WTC11 (cell line): ENCODE data around the gene NFATC2. TPM values are rescaled to one million over a fixed set of nuclear protein-coding genes. Genes with fewer than 3 reads are reported as not detected.

Source experiments
- ATAC-seq: fragments of 200-7000 bp; cut with Tn5 transposase; 2 replicates; pipeline ENCODE4 v1.10.0; 2021; ENCODE audit warnings: mild to moderate bottlenecking, moderate library complexity
- CTCF ChIA-PET: fragments of 300-600 bp; sonication (Branson Sonifier 250); formaldehyde crosslinking; loops from one replicate; lab custom pipeline; 2021; ENCODE audit warnings: antibody characterized with exemption; lab: Charles Lee
- POLR2A ChIA-PET: fragments of 350-600 bp; sonication (Branson Sonifier 250); formaldehyde crosslinking; loops from one replicate; lab custom pipeline; 2021; ENCODE audit warnings: antibody characterized with exemption; lab: Charles Lee
- DNase-seq: peaks from one replicate; pipeline ENCODE4 v3.0.0; 2021; ENCODE audit warnings: low spot score
- H3K27ac Mint-ChIP-seq: 2 replicates; pipeline ENCODE4 v1.8.0; 2021; ENCODE audit warnings: mixed read lengths
- H3K27me3 Mint-ChIP-seq: 2 replicates; pipeline ENCODE4 v1.8.0; 2021; ENCODE audit warnings: low read depth, mild to moderate bottlenecking, moderate library complexity, mixed read lengths
- H3K36me3 Mint-ChIP-seq: 2 replicates; pipeline ENCODE4 v1.8.0; 2021; ENCODE audit warnings: mixed read lengths
- H3K4me1 Mint-ChIP-seq: 2 replicates; pipeline ENCODE4 v1.8.0; 2022; ENCODE audit warnings: mixed read lengths
- H3K4me3 Mint-ChIP-seq: 2 replicates; pipeline ENCODE4 v1.8.0; 2021; ENCODE audit warnings: mild to moderate bottlenecking, moderate library complexity, mixed read lengths
- H3K9me3 Mint-ChIP-seq: 2 replicates; pipeline ENCODE4 v1.8.0; 2021; ENCODE audit warnings: mixed read lengths
- E2F5 ChIP-seq: sonication (generic); formaldehyde crosslinking; IDR thresholded peaks from 2 replicates; pipeline ENCODE4 v1.8.1; 2022; ENCODE audit warnings: mild to moderate bottlenecking, moderate library complexity, missing genetic modification reagents
- EMX1 ChIP-seq: fragments of 250-450 bp; sonication (Bioruptor Pico); IDR thresholded peaks from 2 replicates; pipeline ENCODE4 v1.8.0; 2021; ENCODE audit warnings: mild to moderate bottlenecking
- KAT7 ChIP-seq: sonication (generic); formaldehyde crosslinking; IDR thresholded peaks from 2 replicates; pipeline ENCODE4 v1.8.1; 2023; ENCODE audit warnings: missing genetic modification reagents, mild to moderate bottlenecking, borderline replicate concordance
- TP53 ChIP-seq: sonication (generic); formaldehyde crosslinking; IDR thresholded peaks from 2 replicates; pipeline ENCODE4 v1.8.1; 2023; ENCODE audit warnings: mild to moderate bottlenecking, missing genetic modification reagents
- ZNF416 ChIP-seq: fragments of 250-450 bp; sonication (Bioruptor Pico); IDR thresholded peaks from 2 replicates; pipeline ENCODE4 v1.9.0; 2021; ENCODE audit warnings: mild to moderate bottlenecking, inconsistent platforms
- microRNA-seq: library from miRNA; unstranded; fragments of <30 nt; microRNA quantifications from one replicate; pipeline ENCODE4 v1.2.0, GENCODE V29; 2022; ENCODE audit warnings: borderline number of aligned reads
- total RNA-seq: library from RNA; stranded (reverse); gene quantifications from 3 replicates; pipeline ENCODE4 v1.2.3, GENCODE V29; 2021
- TF ChIP-seq, protein P1 (sequence below): fragments of 250-450 bp; sonication (Bioruptor Pico); conservative IDR thresholded peaks from 2 replicates; pipeline ENCODE4 v1.9.0; 2021; ENCODE audit warnings: mild to moderate bottlenecking

Gene NFATC2
- total RNA-seq, 1 experiment from 2014 or later: 1.7 TPM

- CTCF ChIA-PET: interaction anchor here (0.9 kb wide), 1 partner anchor 350 kb away, joined by 3 read pairs; no protein-coding TSS in a partner anchor
- no peaks in the 10 kb centered on the region for H3K27me3 Mint-ChIP-seq
- TF ChIP-seq EMX1 (CRISPR knock-in tag): no peak
- TF ChIP-seq ZNF416 (CRISPR knock-in tag): no peak
- TF ChIP-seq TP53 (CRISPR knock-in tag): no peak
- no peak for TF ChIP-seq E2F5
- TF ChIP-seq KAT7: no peak
- TF ChIP-seq, protein P1, sequence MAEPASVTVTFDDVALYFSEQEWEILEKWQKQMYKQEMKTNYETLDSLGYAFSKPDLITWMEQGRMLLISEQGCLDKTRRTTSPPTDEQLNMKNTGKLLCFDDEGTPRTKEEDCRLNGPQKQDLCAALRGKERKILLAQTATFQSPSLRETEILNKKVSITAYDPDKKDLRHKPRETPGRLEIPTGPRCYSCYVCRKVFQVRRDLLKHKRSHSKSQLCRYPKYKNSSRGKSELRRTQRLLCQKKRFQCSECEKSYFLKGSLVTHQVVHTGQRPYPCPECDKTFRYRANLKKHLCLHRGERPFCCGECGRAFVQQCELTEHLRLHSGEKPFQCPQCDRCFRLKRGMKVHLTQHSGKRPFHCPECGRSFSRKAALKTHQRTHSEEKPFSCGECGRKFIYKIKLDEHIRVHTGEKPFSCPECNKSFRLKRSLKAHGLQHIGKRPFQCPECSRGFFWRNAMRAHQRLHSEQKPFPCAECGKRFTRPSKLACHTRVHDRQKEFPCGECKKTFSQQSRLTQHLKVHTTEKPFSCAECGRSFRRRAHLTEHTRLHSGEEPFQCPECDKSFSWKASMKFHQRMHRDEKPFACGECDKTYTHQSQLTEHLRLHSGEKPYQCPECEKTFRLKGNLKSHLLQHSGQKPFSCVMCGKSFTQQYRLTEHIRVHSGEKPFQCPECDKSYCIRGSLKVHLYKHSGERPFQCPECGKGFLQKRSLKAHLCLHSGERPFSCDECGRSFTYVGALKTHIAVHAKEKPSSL (CRISPR knock-in tag): no peak
- ATAC-seq (no peak), DNase-seq (no peak)
- H3K9me3 Mint-ChIP-seq: peaks cover 24% of the 10 kb centered on the region
- POLR2A ChIA-PET: no interaction called here
- H3K4me3 Mint-ChIP-seq: no peak overlapping the region
- H3K36me3 Mint-ChIP-seq: no peaks in the 10 kb centered on the region
- no peaks in the 10 kb centered on the region for H3K4me1 Mint-ChIP-seq
- H3K27ac Mint-ChIP-seq: no peak overlapping the region
Observed at GRCh38 chr20:51337126-51337805, 205.3 kb downstream of the NFATC2 start.

Small RNAs within 50 kb of the gene (microRNA-seq; reads per million reads assigned to microRNA genes)
- not detected for gene MIR3194

Other genes starting within 250 kb of the NFATC2 start
- gene ATP9A, start 225.7 kb upstream of the NFATC2 start, total RNA-seq: 5.0 to 5.4 TPM (median 5.0 TPM) in 3 replicates